NT2/D1 (cell line): Measurements from ENCODE around the gene FRRS1L.

Experiments
- SUZ12 ChIP-seq: IDR thresholded peaks from 2 replicates; pipeline ENCODE4 v1.6.1; 2011; ENCODE audit not compliant: insufficient read length, insufficient read depth; ENCODE audit errors: extremely low read depth
- YY1 ChIP-seq: IDR thresholded peaks from 2 replicates; pipeline ENCODE4 v1.6.1; 2011; ENCODE audit not compliant: insufficient read length, insufficient read depth
- ZNF274 ChIP-seq: IDR thresholded peaks from 2 replicates; pipeline ENCODE4 v1.6.1; 2011; ENCODE audit warnings: mild to moderate bottlenecking, low read depth, low read length

DNA sequence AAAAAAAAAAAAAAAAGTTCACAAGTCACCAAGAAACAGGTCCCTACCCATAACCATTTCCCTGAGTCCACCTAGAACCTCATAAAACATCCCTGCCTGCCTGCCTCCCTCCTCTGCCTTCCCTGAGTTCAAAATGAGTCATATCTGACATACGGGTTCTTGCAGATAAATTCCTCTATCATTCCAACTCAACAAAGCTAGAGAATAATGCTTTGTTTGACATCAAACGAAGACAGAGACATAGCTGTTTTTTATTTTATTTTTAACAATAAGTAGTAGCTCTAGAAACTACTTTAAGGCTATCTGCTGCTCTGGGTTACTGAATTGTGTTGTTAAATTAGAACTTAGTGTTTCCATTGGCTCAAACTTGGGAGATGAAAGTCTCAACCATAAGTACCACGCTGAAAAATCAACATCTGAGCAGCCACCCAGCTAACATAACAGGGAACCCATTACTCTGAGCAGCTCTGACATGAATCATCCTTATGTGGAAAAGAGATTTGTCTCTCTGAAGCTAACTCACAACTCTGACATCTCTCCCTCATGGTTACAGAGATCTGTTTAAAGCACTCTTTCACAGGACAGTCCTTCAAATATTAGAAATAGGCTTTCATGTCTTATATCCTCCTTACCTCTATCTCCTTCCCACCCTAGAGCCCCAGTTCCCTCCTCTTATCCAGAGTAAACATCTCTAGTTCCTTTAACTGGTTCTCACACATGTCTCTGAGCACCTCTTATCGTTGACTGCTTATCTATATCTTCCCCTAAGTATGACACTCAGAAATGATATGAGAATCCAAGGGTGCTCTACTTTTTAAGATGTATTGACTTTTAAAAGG is 59.4 kb downstream of the FRRS1L start:
- TF ChIP-seq SUZ12 (no peak), ZNF274 (no peak), YY1 (no peak)
